OCI-LY1 (cell line): ENCODE results near the gene XPO6.

Source experiments
- H2AFZ ChIP-seq: fragments of 200-600 bp; sonication (generic), shearing (Covaris generic); 2 replicates; pipeline ENCODE4 v1.6.0; 2014; ENCODE audit warnings: antibody characterized with exemption, mild to moderate bottlenecking, low read length
- H3F3A ChIP-seq: fragments of 200-600 bp; sonication (generic), shearing (Covaris generic); 2 replicates; pipeline ENCODE4 v1.6.0; 2014; ENCODE audit warnings: mild to moderate bottlenecking, antibody characterized with exemption, low read length, moderate library complexity; ENCODE audit not compliant: insufficient read depth
- H3K27ac ChIP-seq: fragments of 200-600 bp; sonication (generic); 2 replicates; pipeline ENCODE4 v1.5.1; 2014; ENCODE audit warnings: low read length, mixed run types, mild to moderate bottlenecking, low read depth; ENCODE audit not compliant: poor library complexity, severe bottlenecking
- H3K27me3 ChIP-seq: fragments of 200-600 bp; sonication (generic); 2 replicates; pipeline ENCODE4 v1.6.0; 2014; ENCODE audit warnings: antibody characterized with exemption, mild to moderate bottlenecking, low read length, moderate library complexity; ENCODE audit not compliant: insufficient read depth
- H3K36me3 ChIP-seq: fragments of 200-600 bp; sonication (generic); 2 replicates; pipeline ENCODE4 v1.6.1; 2014; ENCODE audit warnings: mild to moderate bottlenecking, antibody characterized with exemption, low read length, moderate library complexity, mixed read lengths; ENCODE audit not compliant: insufficient read depth
- H3K4me1 ChIP-seq: fragments of 200-600 bp; sonication (generic); 2 replicates; pipeline ENCODE4 v1.5.1; 2014; ENCODE audit warnings: mild to moderate bottlenecking, low read length, moderate library complexity; ENCODE audit not compliant: insufficient read depth, severe bottlenecking
- H3K4me2 ChIP-seq: fragments of 200-600 bp; sonication (generic), shearing (Covaris generic); 2 replicates; pipeline ENCODE4 v1.6.1; 2014; ENCODE audit warnings: low read length
- H3K4me3 ChIP-seq: fragments of 200-600 bp; sonication (generic); 2 replicates; pipeline ENCODE4 v1.5.1; 2014; ENCODE audit warnings: low read length, low read depth, mild to moderate bottlenecking, mixed read lengths; ENCODE audit not compliant: poor library complexity, severe bottlenecking
- H3K79me2 ChIP-seq: fragments of 200-600 bp; shearing (Covaris generic); 2 replicates; pipeline ENCODE4 v1.6.1; 2016; ENCODE audit warnings: mixed run types, low read length, mixed read lengths; ENCODE audit not compliant: insufficient read depth
- H3K9ac ChIP-seq: fragments of 200-600 bp; sonication (generic), shearing (Covaris generic); 2 replicates; pipeline ENCODE4 v1.6.1; 2014; ENCODE audit warnings: mild to moderate bottlenecking, low read length, mixed read lengths
- H3K9me2 ChIP-seq: fragments of 200-600 bp; sonication (generic), shearing (Covaris generic); 2 replicates; pipeline ENCODE4 v1.6.1; 2014; ENCODE audit warnings: low read depth, mild to moderate bottlenecking, low read length, mixed read lengths
- H3K9me3 ChIP-seq: fragments of 200-600 bp; shearing (Covaris generic); 2 replicates; pipeline ENCODE4 v1.6.1; 2014; ENCODE audit warnings: low read length, mixed read lengths
- H4K20me1 ChIP-seq: fragments of 200-600 bp; sonication (generic), shearing (Covaris generic); 2 replicates; pipeline ENCODE4 v1.6.0; 2016; ENCODE audit warnings: mild to moderate bottlenecking, low read length; ENCODE audit not compliant: insufficient read depth
- CTCF ChIP-seq: fragments of 200-600 bp; sonication (generic), shearing (Covaris generic); IDR thresholded peaks from 2 replicates; pipeline ENCODE4 v1.5.1; 2017; ENCODE audit warnings: mild to moderate bottlenecking, antibody characterized with exemption, low read length, moderate library complexity, mixed read lengths
- EZH2 ChIP-seq: fragments of 200-600 bp; sonication (generic), shearing (Covaris generic); IDR thresholded peaks from 2 replicates; pipeline ENCODE4 v1.8.0; 2017; ENCODE audit warnings: borderline replicate concordance, mixed run types, mild to moderate bottlenecking, antibody characterized with exemption, low read length, moderate library complexity, mixed read lengths

XPO6 gene

GRCh38 chr16:28211758-28212531, at the start of gene XPO6:
Gene XPO6 (minus strand): TSS chr16:28211965. CDS start chr16:28211368, 597 bp downstream.
- H3F3A ChIP-seq = no peaks in the 10 kb centered on the region
- no peak for TF ChIP-seq EZH2
- TF ChIP-seq CTCF = no peak
- no peaks in the 10 kb centered on the region for H3K27me3 ChIP-seq
- no peaks in the 10 kb centered on the region for H3K9me3 ChIP-seq
- peak within 1 kb of the TSS; percentile 99 for H3K4me3 ChIP-seq
- peak within 1 kb of the TSS; percentile 61 for H2AFZ ChIP-seq
- no peaks in the 10 kb centered on the region for H3K9me2 ChIP-seq
- H4K20me1 ChIP-seq = no peaks in the 10 kb centered on the region
- H3K27ac ChIP-seq = peak within 1 kb of the TSS; percentile 73
- H3K4me2 ChIP-seq = peak within 1 kb of the TSS; percentile 100
- peak within 1 kb of the TSS; percentile 97 for H3K9ac ChIP-seq
- H3K4me1 ChIP-seq = peaks cover 35% of the 10 kb centered on the region
- H3K36me3 ChIP-seq = peaks cover 31% of the 10 kb centered on the region
- peaks cover 43% of the 10 kb centered on the region for H3K79me2 ChIP-seq

- H4K20me1 ChIP-seq = no peaks in the 10 kb centered on the region
- no peak overlapping the region for H3K4me3 ChIP-seq
- no peaks in the 10 kb centered on the region for H3K9me2 ChIP-seq
- no peak overlapping the region for H3K9ac ChIP-seq
- H3K79me2 ChIP-seq = no peaks in the 10 kb centered on the region
- H3K9me3 ChIP-seq = no peaks in the 10 kb centered on the region
- no peaks in the 10 kb centered on the region for H3K4me1 ChIP-seq
- H3K36me3 ChIP-seq = no peaks in the 10 kb centered on the region
- H3K4me2 ChIP-seq = no peak overlapping the region
- TF ChIP-seq EZH2 = no peak
- TF ChIP-seq CTCF = no peak
- H2AFZ ChIP-seq = no peak overlapping the region
- H3K27ac ChIP-seq = no peak overlapping the region
- no peaks in the 10 kb centered on the region for H3F3A ChIP-seq
- no peaks in the 10 kb centered on the region; the same call in 1 of the 2 replicates for H3K27me3 ChIP-seq
Measured at GRCh38 chr16:28260193-28260592, 48.4 kb upstream of the XPO6 start.

- Histone ChIP-seq H3F3A (no peaks in the 10 kb centered on the region), H3K4me2 (no peak overlapping the region), H3K9ac (no peak overlapping the region)
Measured at GRCh38 chr16:28259781-28260150, 48.0 kb upstream of the XPO6 start.

More at GRCh38 chr16:28259781-28260150, 48.0 kb upstream of the XPO6 start:
- Histone ChIP-seq H3K27me3 (no peaks in the 10 kb centered on the region; the same call in 1 of the 2 replicates), H2AFZ (no peak overlapping the region), H3K4me1 (no peaks in the 10 kb centered on the region), H3K79me2 (no peaks in the 10 kb centered on the region), H3K27ac (no peak overlapping the region), H4K20me1 (no peaks in the 10 kb centered on the region), H3K36me3 (no peaks in the 10 kb centered on the region), H3K9me3 (no peaks in the 10 kb centered on the region), H3K4me3 (no peak overlapping the region), H3K9me2 (no peaks in the 10 kb centered on the region)
- no peak for TF ChIP-seq CTCF
- no peak for TF ChIP-seq EZH2
